Forelimb muscle (tissue), 1 donor: ENCODE results near the gene IQUB. TPM values are rescaled to one million over a fixed set of nuclear protein-coding genes. Genes with fewer than 3 reads are reported as not detected.
"Not testable (repeated sequence)": the region's sequence is repeated elsewhere in the genome, so short reads cannot be mapped to it uniquely, and the experiment has no call there.

Experiments used
- DNase-seq: peaks from one replicate; pipeline ENCODE4 v3.0.0-alpha.2; 2013; ENCODE audit warnings: low read depth
- polyA plus RNA-seq: library from polyadenylated mRNA; unstranded; fragments of 120-200 nt; gene quantifications from one replicate; pipeline ENCODE4 v1.2.1, GENCODE V29; 2013; ENCODE audit not compliant: insufficient read length

IQUB gene
- polyA plus RNA-seq, 1 donor, result 0.47 TPM

DNA sequence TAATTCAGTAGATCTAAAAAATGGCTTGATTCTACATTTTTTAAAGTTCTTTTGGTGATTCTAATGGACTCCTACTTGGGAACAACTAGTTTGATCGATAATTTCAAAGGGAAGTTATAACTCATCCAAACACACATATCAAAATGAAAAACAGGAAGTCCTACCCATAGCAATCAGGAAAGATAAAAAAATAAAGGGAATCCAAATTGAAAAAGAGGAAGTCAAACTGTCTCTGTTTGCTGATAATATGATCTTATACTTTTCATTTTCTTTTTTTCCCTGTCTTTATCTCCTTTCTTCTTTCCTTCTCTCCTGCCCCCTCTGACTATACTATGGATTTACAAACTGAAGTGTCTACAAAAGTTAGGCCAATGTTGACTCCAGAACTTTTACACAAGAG lies 118.8 kb downstream of the IQUB start:
- DNase-seq, result no peak

DNA sequence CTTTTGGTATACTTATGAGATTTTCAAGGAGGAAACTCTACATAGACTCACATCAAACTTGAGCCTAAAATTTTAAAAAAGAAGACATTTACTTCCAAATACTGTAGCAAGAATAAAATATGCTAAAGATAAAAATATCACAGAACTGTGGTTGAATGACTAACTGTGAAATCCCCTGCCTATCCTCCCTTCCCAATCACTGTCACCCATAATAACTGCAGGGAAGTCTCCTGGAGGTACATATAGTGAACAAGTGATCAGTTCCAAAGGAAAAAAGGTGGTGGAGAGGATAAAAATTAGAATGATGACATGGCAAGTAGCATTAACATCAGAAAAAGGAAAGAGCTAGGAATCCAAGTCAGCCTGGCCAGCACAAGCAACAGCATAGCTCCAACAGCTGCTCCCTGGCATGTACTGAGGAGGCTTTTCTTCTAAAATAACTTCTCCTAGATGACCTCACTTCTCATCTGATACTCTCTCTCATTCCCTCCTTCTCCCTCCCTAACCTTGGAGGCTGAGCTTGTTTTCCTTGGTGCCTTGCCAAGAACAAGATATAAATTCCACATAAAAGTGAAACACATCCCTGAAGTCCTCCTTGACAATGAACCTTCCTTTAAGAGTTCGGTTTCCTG lies 124.0 kb downstream of the IQUB start:
- DNase-seq, result peak; percentile 76

DNA sequence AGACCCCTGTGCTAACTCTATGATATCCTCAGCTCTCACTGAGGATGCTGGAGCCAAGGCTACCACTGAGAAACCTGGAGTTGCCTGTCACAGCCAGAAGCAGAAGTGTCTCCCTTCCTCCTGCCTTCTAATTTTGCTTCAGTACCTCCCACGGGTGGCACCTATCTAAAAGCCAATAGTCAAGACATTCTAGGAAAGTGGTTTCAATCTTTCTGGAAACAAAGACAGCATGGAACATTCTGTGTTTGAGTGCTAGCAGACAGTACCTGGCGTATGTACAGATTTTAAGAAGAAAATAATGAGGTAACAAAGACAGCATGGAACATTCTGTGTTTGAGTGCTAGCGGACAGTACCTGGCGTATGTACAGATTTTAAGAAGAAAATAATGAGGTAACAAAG lies 126.4 kb downstream of the IQUB start:
- DNase-seq, result not testable (repeated sequence)

Other genes with a start within 250 kb of the IQUB start
- 111 TPM for gene NDUFA5, start 23.2 kb upstream of the IQUB start, polyA plus RNA-seq
- gene ASB15, start 67.2 kb upstream of the IQUB start, polyA plus RNA-seq, result 5.6 TPM
- 326 TPM for gene LMOD2, start 121.3 kb upstream of the IQUB start, polyA plus RNA-seq
- gene WASL, start 214.4 kb upstream of the IQUB start, polyA plus RNA-seq, result 29.9 TPM